OCI-LY1 (cell line): Measurements from ENCODE around the gene MVB12B.

Experiments
- EZH2 ChIP-seq: fragments of 200-600 bp; sonication (generic), shearing (Covaris generic); IDR thresholded peaks from 2 replicates; pipeline ENCODE4 v1.8.0; 2017; ENCODE audit warnings: borderline replicate concordance, mixed run types, mild to moderate bottlenecking, antibody characterized with exemption, low read length, moderate library complexity, mixed read lengths
- TF ChIP-seq, protein P1 (sequence below): fragments of 200-600 bp; sonication (generic), shearing (Covaris generic); IDR thresholded peaks from 2 replicates; pipeline ENCODE4 v1.5.1; 2017; ENCODE audit warnings: mild to moderate bottlenecking, antibody characterized with exemption, low read length, moderate library complexity, mixed read lengths

- TF ChIP-seq, protein P1, sequence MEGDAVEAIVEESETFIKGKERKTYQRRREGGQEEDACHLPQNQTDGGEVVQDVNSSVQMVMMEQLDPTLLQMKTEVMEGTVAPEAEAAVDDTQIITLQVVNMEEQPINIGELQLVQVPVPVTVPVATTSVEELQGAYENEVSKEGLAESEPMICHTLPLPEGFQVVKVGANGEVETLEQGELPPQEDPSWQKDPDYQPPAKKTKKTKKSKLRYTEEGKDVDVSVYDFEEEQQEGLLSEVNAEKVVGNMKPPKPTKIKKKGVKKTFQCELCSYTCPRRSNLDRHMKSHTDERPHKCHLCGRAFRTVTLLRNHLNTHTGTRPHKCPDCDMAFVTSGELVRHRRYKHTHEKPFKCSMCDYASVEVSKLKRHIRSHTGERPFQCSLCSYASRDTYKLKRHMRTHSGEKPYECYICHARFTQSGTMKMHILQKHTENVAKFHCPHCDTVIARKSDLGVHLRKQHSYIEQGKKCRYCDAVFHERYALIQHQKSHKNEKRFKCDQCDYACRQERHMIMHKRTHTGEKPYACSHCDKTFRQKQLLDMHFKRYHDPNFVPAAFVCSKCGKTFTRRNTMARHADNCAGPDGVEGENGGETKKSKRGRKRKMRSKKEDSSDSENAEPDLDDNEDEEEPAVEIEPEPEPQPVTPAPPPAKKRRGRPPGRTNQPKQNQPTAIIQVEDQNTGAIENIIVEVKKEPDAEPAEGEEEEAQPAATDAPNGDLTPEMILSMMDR, result no peak
- no peak for TF ChIP-seq EZH2
Observed at GRCh38 chr9:126457890-126458289, 131.3 kb downstream of the MVB12B start.
